ENCODE results near the gene KANSL1L.
"Not testable (repeated sequence)": the region's sequence is repeated elsewhere in the genome, so short reads cannot be mapped to it uniquely, and the experiment has no call there.

Gene KANSL1L, protein sequence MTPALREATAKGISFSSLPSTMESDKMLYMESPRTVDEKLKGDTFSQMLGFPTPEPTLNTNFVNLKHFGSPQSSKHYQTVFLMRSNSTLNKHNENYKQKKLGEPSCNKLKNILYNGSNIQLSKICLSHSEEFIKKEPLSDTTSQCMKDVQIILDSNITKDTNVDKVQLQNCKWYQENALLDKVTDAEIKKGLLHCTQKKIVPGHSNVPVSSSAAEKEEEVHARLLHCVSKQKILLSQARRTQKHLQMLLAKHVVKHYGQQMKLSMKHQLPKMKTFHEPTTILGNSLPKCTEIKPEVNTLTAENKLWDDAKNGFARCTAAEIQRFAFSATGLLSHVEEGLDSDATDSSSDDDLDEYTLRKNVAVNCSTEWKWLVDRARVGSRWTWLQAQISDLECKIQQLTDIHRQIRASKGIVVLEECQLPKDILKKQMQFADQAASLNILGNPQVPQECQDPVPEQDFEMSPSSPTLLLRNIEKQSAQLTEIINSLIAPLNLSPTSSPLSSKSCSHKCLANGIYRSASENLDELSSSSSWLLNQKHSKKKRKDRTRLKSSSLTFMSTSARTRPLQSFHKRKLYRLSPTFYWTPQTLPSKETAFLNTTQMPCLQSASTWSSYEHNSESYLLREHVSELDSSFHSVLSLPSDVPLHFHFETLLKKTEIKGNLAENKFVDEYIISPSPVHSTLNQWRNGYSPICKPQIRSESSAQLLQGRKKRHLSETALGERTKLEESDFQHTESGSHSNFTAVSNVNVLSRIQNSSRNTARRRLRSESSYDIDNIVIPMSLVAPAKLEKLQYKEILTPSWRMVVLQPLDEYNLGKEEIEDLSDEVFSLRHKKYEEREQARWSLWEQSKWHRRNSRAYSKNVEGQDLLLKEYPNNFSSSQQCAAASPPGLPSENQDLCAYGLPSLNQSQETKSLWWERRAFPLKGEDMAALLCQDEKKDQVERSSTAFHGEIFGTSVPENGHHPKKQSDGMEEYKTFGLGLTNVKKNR

DNA sequence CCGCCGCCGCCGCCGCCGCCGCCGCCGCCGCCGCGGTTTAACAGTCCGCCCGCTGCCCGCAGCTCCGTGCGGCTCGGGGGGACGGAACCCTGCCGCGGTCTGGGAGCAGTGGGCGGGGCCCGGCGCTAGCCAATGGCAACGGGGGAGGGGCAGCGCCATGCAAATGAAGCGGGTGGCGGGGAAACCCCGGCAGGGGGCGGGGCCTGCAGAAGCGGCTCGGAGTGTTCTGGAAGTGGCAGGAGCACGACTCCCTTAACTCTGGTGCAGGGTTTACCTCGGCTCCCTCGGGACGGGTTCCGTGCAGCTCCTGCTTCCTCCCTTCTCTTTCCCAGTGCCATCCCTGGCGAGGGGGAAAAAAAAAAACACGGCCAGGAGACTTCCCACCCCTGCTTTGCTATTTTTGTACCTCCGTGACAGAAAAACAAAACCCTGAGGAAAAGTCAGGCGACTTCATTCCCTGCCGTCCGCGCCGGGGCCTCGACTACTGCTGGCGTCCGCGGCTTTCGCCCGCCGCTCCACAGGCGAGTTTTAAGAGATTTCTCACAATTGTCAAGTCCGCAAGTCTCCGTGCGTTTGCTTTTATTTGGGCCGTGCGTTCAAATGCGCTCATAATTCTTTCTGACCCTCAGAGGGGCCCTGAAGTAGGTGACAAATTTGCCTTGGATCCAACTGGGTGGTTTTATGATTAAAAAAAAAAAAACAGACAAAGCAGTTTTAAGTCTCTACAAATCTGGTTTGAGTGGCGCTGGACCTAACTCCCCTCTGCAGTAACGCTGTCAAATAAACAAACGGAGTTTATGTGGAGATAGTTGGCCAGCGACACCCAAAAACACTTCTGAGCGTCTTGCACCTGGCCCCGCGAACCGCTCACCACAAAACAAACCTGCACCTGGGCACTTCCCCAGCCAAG is at the start of gene KANSL1L:
Gene KANSL1L, minus strand, starts transcription at position 101 of the 910 bp plus-strand sequence. CDS start 16,827 bp downstream, outside the sequence.
- peak; percentile 97 for DNase-seq

DNA sequence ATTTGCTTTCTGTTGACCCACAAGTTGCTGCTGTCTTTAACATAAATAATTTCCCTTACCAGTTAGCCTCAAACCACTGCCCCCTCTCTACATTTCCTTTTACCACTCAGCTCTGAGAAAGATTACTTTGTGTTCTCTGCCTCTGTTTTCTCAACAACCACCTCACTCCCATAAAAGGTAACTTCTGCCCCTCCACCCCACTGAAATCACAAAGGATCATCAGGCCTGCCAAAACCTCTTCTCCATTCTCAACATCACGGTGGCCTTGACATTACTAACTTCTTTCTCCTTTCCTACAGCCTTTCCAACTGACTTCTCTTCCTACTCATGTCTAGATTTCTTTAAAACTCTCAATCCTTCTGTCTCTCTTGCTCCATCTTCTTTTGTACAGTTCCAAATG is 43.9 kb upstream of the KANSL1L start:
- no peak for DNase-seq

- no peak for DNase-seq
Measured at GRCh38 chr2:210210185-210210584, 39.0 kb upstream of the KANSL1L start.

DNA sequence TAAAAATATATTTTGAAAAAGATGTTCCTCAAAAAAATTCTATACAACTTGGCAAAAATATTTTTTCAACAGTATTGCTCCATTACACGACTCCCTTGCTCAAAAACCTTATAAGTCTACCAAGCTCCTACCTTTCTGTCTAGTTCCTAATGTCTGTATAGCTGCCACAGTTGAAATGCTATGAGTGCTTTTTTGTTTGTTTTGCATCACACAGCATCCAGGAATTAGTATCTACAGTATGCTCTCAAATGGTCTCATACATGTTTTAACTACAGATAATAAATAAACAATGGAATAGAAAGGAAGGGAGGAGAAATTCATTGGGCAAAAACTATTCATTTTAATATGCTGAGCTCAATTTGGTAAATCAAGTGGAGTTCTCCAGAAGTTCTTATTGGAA is 36.7 kb upstream of the KANSL1L start:
- DNase-seq, result no peak

DNA sequence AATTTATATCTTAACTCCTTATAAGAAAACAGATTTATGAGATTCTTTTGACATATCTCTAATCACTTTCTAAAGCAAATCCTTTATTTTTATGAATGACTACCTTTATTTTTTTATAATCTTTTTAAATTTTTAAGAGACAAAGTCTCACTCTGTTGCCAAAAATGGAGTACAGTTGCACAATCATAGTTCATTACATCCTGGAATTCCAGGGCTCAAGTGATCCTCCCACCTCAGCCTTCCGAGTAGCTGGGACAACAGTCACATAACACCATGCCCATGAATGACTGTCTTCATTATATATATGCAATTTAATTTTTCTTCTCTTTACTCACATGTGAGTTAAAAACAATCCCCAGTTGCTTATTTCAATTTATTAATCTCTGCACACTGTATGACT is 32.3 kb upstream of the KANSL1L start:
- no peak for DNase-seq

- DNase-seq, result no peak
Measured at GRCh38 chr2:210203147-210203546, 31.9 kb upstream of the KANSL1L start.

DNA sequence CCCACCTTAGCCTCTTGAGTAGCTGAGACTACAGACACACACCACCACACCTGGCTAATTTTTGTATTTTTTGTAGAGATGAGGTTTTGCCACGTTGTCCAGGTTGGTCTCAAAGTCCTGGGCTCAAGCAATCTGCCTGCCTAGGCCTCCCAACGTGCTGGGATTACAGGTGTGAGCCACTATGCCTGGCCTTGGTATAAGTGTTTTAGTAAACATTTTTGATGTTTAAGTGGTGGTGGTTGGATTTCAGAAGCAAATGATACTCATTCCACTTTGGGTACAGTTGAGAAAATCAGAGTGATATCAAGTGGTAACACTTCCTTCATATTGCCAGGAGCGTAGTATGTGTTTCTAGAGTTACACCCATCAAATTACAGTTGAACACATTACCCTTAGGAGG is 28.6 kb upstream of the KANSL1L start:
- no peak for DNase-seq

- DNase-seq, result no peak
Measured at GRCh38 chr2:210199186-210199765, 28.1 kb upstream of the KANSL1L start.

DNA sequence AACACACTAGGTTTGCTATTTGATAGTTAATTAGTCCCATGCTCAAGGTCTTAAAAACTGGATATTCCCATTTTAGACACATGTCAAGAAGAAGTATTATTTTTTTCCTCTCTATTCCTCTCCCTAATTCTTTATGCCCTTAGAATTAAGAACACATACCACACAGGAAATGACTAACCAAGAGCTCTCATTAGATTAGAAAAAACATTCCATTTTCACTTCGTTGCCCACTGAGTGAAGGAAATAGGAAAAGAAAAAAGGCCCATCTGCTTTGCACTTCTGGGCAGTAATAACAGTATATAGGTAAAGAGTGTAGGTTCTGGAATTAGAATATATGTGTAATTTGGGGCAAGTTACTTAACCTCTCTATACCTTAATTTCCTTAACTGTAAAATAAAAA is 27.1 kb upstream of the KANSL1L start:
- DNase-seq, result no peak

GRCh38 chr2:210197720-210198119 is 26.5 kb upstream of the KANSL1L start:
- no peak for DNase-seq

DNA sequence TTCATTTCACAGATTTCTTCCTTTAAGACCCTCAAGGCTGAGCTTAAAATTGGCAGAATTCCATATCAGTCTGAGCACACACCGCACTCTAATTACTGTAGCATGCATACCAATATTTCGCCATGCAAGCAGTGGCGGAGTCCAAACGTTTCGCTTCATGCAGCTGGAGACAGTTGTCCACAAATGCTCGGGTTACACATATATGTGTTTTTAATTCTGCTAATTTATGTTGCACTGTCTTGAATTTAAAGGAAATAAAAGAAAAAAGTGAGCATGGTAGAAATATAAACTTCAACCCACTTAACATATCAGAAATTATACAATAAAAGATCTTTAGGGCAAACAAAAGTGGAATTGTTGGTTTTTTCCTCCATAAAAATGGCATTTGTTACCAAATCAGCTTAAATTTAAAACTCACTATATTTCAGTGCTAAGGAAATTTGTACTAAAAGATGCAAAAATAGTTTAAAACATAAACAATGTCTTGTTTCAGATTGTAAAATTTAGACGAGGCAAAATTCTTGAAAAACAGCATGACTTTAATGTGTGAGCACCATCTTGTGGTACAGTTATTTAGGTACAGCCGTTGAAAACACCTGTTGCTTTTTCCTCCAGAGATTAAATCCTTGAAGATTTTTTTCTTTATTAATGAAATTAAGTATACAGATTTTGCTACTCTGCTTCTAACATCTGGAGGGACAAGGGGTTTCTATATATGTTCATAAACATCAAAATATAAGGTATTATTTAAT is 24.1 kb upstream of the KANSL1L start:
- DNase-seq, result no peak

DNA sequence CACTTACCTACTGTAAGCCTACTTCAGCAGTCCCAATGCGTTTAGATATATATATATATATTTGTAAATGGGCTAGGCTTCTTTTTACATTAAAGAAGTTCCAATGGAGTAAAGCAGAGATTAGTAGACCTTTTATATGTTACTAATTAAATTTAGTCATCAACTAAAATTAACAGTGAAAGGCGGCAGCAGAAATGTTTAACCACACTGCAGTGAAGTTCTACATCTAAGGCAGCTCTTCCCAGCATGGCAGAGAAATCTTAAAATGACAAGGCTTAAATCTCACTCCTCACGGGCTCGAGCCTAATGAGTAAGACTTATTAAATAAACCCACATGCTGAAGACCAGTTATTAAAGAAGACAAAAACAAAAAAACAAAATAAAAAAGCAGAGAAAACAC is 19.1 kb upstream of the KANSL1L start:
- DNase-seq, result no peak

DNA sequence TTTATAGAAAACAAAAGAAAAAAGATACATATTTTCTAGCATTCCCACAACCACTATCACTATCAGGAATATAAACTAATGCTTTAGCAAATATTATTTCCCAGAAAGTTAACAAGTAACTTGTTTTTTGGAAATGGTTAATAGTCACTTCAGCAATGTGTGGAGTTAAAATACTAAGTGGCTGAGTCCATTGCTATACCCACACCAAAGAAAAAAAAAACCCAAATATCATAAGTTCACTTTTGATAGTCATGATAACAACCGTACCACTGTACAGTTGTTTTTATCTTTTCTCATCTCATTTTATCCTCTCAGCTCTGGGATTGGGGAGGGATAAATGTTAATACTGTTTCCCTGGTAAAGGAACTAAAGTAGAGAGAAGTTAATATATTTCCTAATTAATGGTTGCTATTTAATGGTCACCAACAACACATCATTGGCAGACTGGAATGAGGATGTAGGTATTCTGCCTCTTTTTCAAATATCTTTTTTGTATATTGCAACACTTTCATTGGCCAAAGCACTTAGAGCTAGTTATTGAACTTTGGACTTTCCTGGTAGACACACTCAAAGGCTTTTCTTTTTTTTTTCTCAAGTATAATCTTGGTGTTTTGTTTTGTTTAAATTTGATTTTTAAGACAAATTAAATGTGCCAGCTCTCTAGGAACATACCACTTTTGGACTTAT is 18.4 kb upstream of the KANSL1L start:
- no peak for DNase-seq

- DNase-seq, result no peak
Measured at GRCh38 chr2:210188755-210189154, 17.5 kb upstream of the KANSL1L start.

GRCh38 chr2:210188190-210188589 is 17.0 kb upstream of the KANSL1L start:
- DNase-seq, result no peak

GRCh38 chr2:210183936-210184335 is 12.7 kb upstream of the KANSL1L start:
- DNase-seq, result not testable (repeated sequence)

GRCh38 chr2:210181606-210182088 is 10.4 kb upstream of the KANSL1L start:
- not testable (repeated sequence) for DNase-seq

GRCh38 chr2:210181033-210181605 is 9.9 kb upstream of the KANSL1L start:
- not testable (repeated sequence) for DNase-seq

DNA sequence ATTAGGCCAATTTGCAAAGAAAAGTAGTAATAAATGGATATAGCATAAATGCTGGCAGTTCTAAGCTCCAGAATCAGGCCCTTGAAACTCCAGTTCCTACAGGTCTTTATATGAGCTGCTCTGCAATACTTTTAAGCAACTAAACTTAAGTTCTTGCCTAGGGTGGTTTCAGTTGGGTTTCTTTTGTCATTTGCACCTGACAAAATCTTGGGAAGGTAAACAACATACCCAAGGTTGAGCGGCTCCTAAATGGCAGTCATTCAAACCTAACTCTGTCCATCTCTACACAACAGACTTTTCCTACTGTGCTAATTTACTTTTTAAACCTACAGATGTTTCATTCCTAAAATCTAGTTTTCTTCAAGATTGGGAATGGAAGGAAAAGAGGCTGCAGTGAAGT is 9.3 kb upstream of the KANSL1L start:
- no peak for DNase-seq

GRCh38 chr2:210179351-210179990 is 8.3 kb upstream of the KANSL1L start:
- no peak for DNase-seq

Data from stimulated activated CD4-positive, alpha-beta T cell treated with anti-CD3 and anti-CD28 coated beads, Interleukin-4, amount 100 ng/mL, for 24 hours (primary cell).